Activated T-helper 1 cell treated with anti-CD3 and anti-CD28 coated beads, Interleukin-2, amount 50 U/mL, for 16 hours (primary cell): ENCODE results near the gene ELOVL4.

Source experiments
- DNase-seq, 2 donors: peaks; one replicate each; pipeline ENCODE4 v3.0.0-alpha.2; 2020; ENCODE audit warnings: low read depth in 1 of 2, low spot score in 1 of 2

ELOVL4 gene

GRCh38 chr6:79913369-79913768, 34.0 kb downstream of the ELOVL4 start:
- DNase-seq: no peak

GRCh38 chr6:79911992-79912391, 35.4 kb downstream of the ELOVL4 start:
- no peak for DNase-seq

DNA sequence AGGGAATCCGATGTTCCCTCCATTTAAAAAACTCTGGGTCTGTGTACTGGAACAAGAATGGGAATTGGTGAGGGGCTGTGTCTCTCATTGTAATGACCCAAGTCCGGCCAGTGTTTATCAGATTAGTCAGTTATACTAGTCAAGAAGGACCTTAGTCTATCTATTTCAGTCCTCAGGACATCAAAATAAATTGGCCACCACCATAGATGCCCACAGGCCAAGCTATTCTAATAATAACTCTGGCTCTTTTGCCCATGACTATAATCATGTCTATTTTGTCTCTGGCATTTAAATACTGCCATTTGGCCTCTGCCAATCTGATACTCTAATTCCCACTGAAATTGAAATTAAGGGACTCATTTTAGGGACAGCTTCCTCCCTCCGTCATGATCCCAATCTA, 37.8 kb downstream of the ELOVL4 start:
- DNase-seq: no peak

- DNase-seq: no peak
Measured at GRCh38 chr6:79902046-79902445, 45.3 kb downstream of the ELOVL4 start.

- no peak for DNase-seq
Measured at GRCh38 chr6:79898076-79898475, 49.3 kb downstream of the ELOVL4 start.

- DNase-seq: no peak
Measured at GRCh38 chr6:79896075-79896449, 51.3 kb downstream of the ELOVL4 start.

- no peak for DNase-seq
Measured at GRCh38 chr6:79895382-79896074, 51.8 kb downstream of the ELOVL4 start.

- no peak for DNase-seq
Measured at GRCh38 chr6:79894939-79895338, 52.4 kb downstream of the ELOVL4 start.

GRCh38 chr6:79888587-79888986, 58.8 kb downstream of the ELOVL4 start:
- no peak for DNase-seq

DNA sequence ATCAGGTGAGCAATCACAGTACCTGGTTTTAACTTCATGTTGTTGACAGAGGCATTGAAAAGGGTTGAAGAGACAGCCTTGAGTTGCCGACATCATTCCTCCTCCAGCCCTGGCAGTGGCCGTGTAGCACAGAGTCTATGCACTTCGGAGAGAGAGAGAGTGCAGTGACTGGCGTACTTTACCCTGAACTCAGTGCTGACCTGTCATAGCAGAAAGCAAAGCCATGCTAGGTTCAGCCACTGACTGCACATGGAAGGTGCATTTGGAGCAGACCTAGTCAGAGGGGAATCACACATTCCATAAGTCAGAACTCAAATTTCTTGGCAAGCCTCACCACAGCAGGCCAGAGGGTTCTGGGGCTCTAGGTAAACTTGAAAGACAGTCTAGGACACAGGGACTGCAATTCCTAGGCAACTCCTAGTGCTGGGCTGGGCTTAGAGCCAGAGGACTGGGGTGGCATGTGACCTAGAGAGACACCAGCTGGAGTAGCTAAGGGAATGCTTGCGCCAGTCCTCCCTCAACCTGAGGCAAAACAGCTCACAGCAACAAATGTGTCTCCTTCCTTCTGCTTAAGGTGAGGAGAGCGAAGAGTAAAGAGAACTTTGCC, 69.1 kb downstream of the ELOVL4 start:
- DNase-seq: no peak

- DNase-seq: no peak
Measured at GRCh38 chr6:79874531-79875134, 72.7 kb downstream of the ELOVL4 start.

DNA sequence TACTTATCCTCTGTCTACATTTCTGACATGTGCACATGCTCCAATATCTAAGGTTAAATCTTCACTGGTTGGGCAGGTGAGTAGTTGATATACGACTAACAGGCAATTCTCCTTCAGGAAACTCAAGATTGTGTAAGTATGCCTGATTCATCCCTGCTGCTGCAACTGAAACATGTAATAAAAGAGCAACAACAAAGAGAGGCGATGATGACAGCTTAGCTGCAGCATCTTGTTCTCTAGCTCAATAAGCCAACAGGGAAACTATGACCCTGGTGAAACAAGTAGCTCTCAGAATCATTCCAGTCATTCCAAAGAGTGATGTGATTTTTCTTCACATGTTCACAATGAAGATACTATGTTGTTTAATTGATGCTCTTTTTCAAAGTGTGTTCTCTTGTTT, 74.4 kb downstream of the ELOVL4 start:
- DNase-seq: no peak

DNA sequence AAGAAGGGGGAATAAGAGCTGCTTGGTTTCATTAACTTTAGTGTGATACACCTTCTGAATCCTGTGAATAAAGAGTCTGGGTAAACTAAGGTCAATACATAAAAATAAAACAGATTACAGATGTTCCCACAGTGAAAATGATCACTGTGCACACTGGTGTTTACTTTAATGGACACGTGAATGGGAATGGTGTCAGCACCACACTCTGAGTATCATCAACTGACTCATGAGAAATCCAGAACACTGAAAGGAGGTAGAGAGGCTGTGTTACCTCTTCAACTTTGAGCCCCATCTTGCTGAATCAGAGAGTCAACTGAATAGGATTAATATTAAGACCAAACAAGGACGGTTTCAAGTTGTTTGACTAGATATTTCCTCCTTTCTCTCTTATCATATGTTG, 75.0 kb downstream of the ELOVL4 start:
- no peak for DNase-seq

GRCh38 chr6:79869600-79870084, 77.7 kb downstream of the ELOVL4 start:
- peak; percentile 54 for DNase-seq

DNA sequence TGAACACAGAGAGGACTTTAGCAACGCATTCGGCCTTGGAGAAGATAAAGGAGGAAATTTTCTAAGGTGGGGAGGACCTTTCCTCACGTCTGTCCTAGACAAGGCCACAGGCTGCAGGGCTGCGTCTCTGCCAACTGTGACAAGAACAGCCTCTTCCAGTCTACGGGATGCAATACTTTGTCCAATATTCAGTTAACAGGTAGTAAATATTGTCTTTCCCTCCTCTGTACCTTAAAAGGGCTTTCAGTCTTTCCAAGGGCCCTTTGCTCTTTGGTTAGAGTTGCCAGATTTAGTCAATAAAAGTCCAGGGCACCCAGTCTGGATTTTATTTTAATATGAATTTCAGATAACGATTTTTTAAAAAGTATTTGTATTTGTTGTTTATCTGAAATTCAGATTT, 78.2 kb downstream of the ELOVL4 start:
- DNase-seq: no peak

GRCh38 chr6:79868098-79868722, 79.1 kb downstream of the ELOVL4 start:
- DNase-seq: no peak
